HG03558 (cell line): ENCODE measurements around the gene ACTA1.
"Not testable (repeated sequence)": the region's sequence is repeated elsewhere in the genome, so short reads cannot be mapped to it uniquely, and the experiment has no call there.

Source experiments
- ATAC-seq: cut with Tn5 transposase; IDR thresholded peaks from one replicate; pipeline ENCODE4 v1.9.1; 2021; ENCODE audit warnings: moderate number of reproducible peaks; ENCODE audit not compliant: unreplicated experiment; ENCODE audit errors: extremely low read depth

The ACTA1 gene

GRCh38 chr1:229434005-229434640, at the start of gene ACTA1:
Gene ACTA1, minus strand, starts transcription at chr1:229434094. Its CDS starts 979 bp downstream, at chr1:229433115.
- no peak for ATAC-seq

- no peak for ATAC-seq
These were observed 48.6 kb upstream of the ACTA1 start for GRCh38 chr1:229482511-229482910.

GRCh38 chr1:229480495-229480894, 46.6 kb upstream of the ACTA1 start:
- ATAC-seq: no peak

- ATAC-seq: peak; percentile 47
These were observed 45.9 kb upstream of the ACTA1 start for GRCh38 chr1:229479660-229480399.

- peak; percentile 57 for ATAC-seq
These were observed 45.0 kb upstream of the ACTA1 start for GRCh38 chr1:229478852-229479251.

- not testable (repeated sequence) for ATAC-seq
These were observed 42.0 kb upstream of the ACTA1 start for GRCh38 chr1:229475859-229476258.

- no peak for ATAC-seq
These were observed 40.6 kb upstream of the ACTA1 start for GRCh38 chr1:229474509-229474908.

GRCh38 chr1:229471175-229471574, 37.3 kb upstream of the ACTA1 start:
- ATAC-seq: no peak

- ATAC-seq: no peak
These were observed 36.6 kb upstream of the ACTA1 start for GRCh38 chr1:229470406-229471043.

- no peak for ATAC-seq
These were observed 33.0 kb upstream of the ACTA1 start for GRCh38 chr1:229466887-229467286.

GRCh38 chr1:229464672-229465071, 30.8 kb upstream of the ACTA1 start:
- no peak for ATAC-seq

GRCh38 chr1:229461032-229461668, 27.3 kb upstream of the ACTA1 start:
- ATAC-seq: no peak

- no peak for ATAC-seq
These were observed 25.9 kb upstream of the ACTA1 start for GRCh38 chr1:229459815-229460214.

GRCh38 chr1:229457436-229457835, 23.5 kb upstream of the ACTA1 start:
- no peak for ATAC-seq

GRCh38 chr1:229456016-229456415, 22.1 kb upstream of the ACTA1 start:
- no peak for ATAC-seq

- ATAC-seq: no peak
These were observed 20.2 kb upstream of the ACTA1 start for GRCh38 chr1:229454056-229454455.

- no peak for ATAC-seq
These were observed 19.3 kb upstream of the ACTA1 start for GRCh38 chr1:229452956-229453801.

GRCh38 chr1:229448845-229449244, 15.0 kb upstream of the ACTA1 start:
- ATAC-seq: no peak

GRCh38 chr1:229448354-229448753, 14.5 kb upstream of the ACTA1 start:
- ATAC-seq: no peak

GRCh38 chr1:229447809-229448252, 13.9 kb upstream of the ACTA1 start:
- ATAC-seq: no peak
